ENCODE results near the gene KCNG3. TPM values are rescaled to one million over a fixed set of nuclear protein-coding genes. Genes with fewer than 3 reads are reported as not detected.

KCNG3 gene
- total RNA-seq, 1 donor from 2014 or later = 0.49 TPM

GRCh38 chr2:42446503-42447271 is 47.1 kb downstream of the KCNG3 start:
- TF ChIP-seq, protein P1, sequence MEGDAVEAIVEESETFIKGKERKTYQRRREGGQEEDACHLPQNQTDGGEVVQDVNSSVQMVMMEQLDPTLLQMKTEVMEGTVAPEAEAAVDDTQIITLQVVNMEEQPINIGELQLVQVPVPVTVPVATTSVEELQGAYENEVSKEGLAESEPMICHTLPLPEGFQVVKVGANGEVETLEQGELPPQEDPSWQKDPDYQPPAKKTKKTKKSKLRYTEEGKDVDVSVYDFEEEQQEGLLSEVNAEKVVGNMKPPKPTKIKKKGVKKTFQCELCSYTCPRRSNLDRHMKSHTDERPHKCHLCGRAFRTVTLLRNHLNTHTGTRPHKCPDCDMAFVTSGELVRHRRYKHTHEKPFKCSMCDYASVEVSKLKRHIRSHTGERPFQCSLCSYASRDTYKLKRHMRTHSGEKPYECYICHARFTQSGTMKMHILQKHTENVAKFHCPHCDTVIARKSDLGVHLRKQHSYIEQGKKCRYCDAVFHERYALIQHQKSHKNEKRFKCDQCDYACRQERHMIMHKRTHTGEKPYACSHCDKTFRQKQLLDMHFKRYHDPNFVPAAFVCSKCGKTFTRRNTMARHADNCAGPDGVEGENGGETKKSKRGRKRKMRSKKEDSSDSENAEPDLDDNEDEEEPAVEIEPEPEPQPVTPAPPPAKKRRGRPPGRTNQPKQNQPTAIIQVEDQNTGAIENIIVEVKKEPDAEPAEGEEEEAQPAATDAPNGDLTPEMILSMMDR (IDR thresholded peaks at IDR 0.05; ENCODE audit: partially characterized antibody, unreplicated experiment) = no peak
- H3K4me1 Mint-ChIP-seq (ENCODE audit: low read depth, unreplicated experiment) = no peaks in the 10 kb centered on the region
- no peaks in the 10 kb centered on the region for H3K36me3 Mint-ChIP-seq (ENCODE audit: unreplicated experiment)
- no peaks in the 10 kb centered on the region for H3K27me3 Mint-ChIP-seq (ENCODE audit: unreplicated experiment)
- no peaks in the 10 kb centered on the region for H3K9me3 Mint-ChIP-seq (ENCODE audit: unreplicated experiment)
- no peak for DNase-seq
- no peak overlapping the region for H3K4me3 Mint-ChIP-seq (ENCODE audit: unreplicated experiment)
- no peak overlapping the region for H3K27ac Mint-ChIP-seq (ENCODE audit: unreplicated experiment)

DNA sequence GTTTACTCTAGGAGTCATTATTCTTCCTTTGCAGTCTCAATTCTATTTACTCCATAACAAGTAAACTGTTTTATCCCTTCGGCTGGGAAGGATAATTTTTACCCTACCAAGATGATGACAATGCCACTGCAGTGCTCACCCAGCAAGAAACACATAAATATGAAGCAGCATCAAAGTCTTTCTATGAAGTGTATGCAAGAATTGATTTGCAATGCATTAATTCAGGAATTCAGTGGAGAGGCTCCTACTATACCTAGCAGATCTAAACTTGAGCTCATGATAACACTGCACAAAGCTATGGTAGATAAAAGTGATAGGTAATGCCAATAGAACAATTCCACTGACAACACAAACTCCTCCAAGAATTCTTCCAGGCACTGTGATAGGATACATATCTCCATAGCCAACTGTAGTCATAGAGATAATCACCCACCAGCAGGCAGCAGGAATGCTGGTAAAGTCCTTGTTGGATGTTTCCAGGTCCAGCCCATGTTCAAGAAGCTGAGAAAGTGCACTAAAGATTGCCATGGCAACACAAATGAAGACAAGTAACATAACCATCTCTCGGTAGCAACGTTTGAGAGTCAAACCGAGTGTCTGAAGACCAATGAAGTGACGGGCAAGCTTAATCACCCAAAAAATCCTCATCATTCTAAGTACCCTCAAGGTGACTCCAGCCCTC is 49.9 kb downstream of the KCNG3 start:
- H3K27me3 Mint-ChIP-seq (ENCODE audit: unreplicated experiment) = no peaks in the 10 kb centered on the region
- no peak overlapping the region for H3K27ac Mint-ChIP-seq (ENCODE audit: unreplicated experiment)
- no peaks in the 10 kb centered on the region for H3K9me3 Mint-ChIP-seq (ENCODE audit: unreplicated experiment)
- no peaks in the 10 kb centered on the region for H3K4me1 Mint-ChIP-seq (ENCODE audit: low read depth, unreplicated experiment)
- TF ChIP-seq, protein P1 (IDR thresholded peaks at IDR 0.05; ENCODE audit: partially characterized antibody, unreplicated experiment) = no peak
- no peak for DNase-seq
- no peak overlapping the region for H3K4me3 Mint-ChIP-seq (ENCODE audit: unreplicated experiment)
- no peaks in the 10 kb centered on the region for H3K36me3 Mint-ChIP-seq (ENCODE audit: unreplicated experiment)

DNA sequence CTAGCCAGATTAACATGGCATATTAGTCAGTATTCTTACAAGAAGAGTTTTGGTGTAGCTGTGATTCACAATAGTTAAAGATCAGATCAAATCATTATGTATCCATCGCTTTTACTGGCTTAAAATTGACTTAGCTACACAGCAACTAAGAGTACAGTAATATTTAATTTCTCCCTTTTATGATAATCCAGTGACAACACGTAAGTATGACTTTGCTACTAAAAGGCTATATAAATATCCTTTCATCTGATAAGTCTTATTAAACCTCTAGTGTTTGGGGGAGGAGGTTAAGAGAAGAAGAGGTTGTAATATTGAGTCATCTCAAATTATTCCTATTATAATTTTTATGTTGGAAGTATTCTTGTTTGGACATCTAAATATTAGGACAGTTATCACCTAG is 51.0 kb downstream of the KCNG3 start:
- Mint-ChIP-seq H3K27me3 (ENCODE audit: unreplicated experiment) (no peaks in the 10 kb centered on the region), H3K36me3 (ENCODE audit: unreplicated experiment) (no peaks in the 10 kb centered on the region), H3K4me3 (ENCODE audit: unreplicated experiment) (no peak overlapping the region), H3K9me3 (ENCODE audit: unreplicated experiment) (no peaks in the 10 kb centered on the region), H3K4me1 (ENCODE audit: low read depth, unreplicated experiment) (no peaks in the 10 kb centered on the region), H3K27ac (ENCODE audit: unreplicated experiment) (no peak overlapping the region)
- TF ChIP-seq, protein P1 (IDR thresholded peaks at IDR 0.05; ENCODE audit: partially characterized antibody, unreplicated experiment) = no peak
- DNase-seq = no peak

DNA sequence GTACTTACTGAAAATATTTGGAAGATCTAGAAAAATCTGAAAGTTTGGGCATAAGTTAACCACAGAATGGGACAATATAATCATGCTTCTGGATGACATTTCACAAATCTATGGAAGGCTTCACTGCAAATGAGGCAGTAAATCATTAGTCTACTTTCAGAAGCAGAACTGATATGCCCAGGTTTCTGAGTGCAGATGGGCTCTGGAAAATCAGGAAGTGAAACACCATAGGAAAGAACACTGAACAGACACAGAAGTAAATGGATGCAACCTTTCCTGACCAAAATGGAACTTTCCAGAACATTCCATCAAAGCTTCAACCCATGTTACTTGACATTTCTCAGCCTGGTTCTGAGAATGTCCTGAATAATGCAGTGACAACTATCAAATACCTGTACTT is 55.1 kb downstream of the KCNG3 start:
- no peak for DNase-seq
- H3K27ac Mint-ChIP-seq (ENCODE audit: unreplicated experiment) = no peak overlapping the region

More for the DNA sequence above, 55.1 kb downstream of the KCNG3 start:
- Mint-ChIP-seq H3K9me3 (ENCODE audit: unreplicated experiment) (no peaks in the 10 kb centered on the region), H3K36me3 (ENCODE audit: unreplicated experiment) (no peaks in the 10 kb centered on the region), H3K4me3 (ENCODE audit: unreplicated experiment) (no peak overlapping the region), H3K4me1 (ENCODE audit: low read depth, unreplicated experiment) (no peaks in the 10 kb centered on the region), H3K27me3 (ENCODE audit: unreplicated experiment) (no peaks in the 10 kb centered on the region)
- TF ChIP-seq, protein P1 (IDR thresholded peaks at IDR 0.05; ENCODE audit: partially characterized antibody, unreplicated experiment) = no peak
